ENCODE results near the gene PPTC7. TPM values are rescaled to one million over a fixed set of nuclear protein-coding genes. Genes with fewer than 3 reads are reported as not detected.
"Not testable (repeated sequence)": the region's sequence is repeated elsewhere in the genome, so short reads cannot be mapped to it uniquely, and the experiment has no call there.

The PPTC7 gene
- total RNA-seq, 4 donors from 2014 or later: 14.8 to 30.5 (median 19.2) TPM

DNA sequence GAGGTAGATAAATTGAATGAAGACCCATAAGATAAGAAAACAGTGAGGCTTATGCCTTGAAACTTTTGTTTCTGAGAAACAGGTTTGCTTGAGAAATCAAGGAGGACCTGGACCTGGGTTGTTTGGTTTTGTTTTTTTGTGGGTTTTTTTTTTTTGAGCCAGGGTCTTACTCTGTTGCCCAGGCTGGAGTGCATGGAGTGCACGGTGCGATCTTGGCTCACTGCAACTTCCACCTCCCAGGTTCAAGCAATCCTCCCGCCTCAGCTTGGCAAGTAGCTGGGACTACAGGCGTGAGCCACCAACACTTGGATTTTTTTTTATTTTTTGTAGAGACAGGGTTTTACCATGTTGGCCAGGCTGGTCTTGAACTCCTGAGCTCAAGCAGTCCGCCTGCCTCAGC, 9.0 kb upstream of the PPTC7 start:
- no peaks in the 10 kb centered on the region for H3K9me3 ChIP-seq
- H3K27me3 ChIP-seq: no peaks in the 10 kb centered on the region
- intact Hi-C loops (cut with DNase I): no loop called here
- H3K36me3 ChIP-seq: no peaks in the 10 kb centered on the region
- DNase-seq: no peak
- 86 to 91% methylated on average over 2 to 5 of the region's 5 CpGs for WGBS, 2 donors
- no peak overlapping the region for H3K4me3 ChIP-seq
- H3K27ac ChIP-seq: peak overlapping the region in 1 of 4 donors; percentile 68
- no peak for TF ChIP-seq POLR2A (IDR thresholded peaks at IDR 0.05)
- TF ChIP-seq, protein P1, sequence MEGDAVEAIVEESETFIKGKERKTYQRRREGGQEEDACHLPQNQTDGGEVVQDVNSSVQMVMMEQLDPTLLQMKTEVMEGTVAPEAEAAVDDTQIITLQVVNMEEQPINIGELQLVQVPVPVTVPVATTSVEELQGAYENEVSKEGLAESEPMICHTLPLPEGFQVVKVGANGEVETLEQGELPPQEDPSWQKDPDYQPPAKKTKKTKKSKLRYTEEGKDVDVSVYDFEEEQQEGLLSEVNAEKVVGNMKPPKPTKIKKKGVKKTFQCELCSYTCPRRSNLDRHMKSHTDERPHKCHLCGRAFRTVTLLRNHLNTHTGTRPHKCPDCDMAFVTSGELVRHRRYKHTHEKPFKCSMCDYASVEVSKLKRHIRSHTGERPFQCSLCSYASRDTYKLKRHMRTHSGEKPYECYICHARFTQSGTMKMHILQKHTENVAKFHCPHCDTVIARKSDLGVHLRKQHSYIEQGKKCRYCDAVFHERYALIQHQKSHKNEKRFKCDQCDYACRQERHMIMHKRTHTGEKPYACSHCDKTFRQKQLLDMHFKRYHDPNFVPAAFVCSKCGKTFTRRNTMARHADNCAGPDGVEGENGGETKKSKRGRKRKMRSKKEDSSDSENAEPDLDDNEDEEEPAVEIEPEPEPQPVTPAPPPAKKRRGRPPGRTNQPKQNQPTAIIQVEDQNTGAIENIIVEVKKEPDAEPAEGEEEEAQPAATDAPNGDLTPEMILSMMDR (IDR thresholded peaks at IDR 0.05): no peak
- peaks cover 5 to 22% (median 15%) of the 10 kb centered on the region in 3 donors for H3K4me1 ChIP-seq

DNA sequence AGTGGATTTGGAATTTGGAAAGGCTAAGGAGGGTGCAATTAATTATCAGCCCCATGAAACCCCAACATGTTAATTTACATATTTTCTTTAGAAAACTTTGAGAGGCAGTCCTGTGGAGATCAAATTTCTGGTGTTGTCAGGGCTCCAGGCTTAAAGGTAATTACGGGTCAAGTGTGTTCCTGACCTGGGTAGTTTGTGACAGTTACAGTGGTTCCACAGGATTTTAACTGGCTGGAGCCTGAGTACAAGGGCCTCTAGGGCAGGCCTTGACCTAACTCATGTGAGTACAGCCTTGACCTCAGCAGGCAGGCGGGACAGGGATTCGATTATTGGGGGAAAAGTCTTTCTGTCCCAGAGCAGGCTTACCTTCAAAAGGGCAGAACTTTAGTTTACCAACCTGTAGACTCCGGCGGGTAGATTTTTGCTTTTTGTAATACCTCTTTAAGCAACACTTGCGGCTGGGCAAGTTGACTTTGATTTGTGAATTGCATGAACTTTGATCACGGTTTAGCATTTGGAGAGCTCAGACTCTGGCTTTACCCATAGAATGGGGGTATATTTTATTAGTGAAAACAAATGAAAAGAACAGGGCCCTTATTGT, 8.4 kb upstream of the PPTC7 start:
- no peak for DNase-seq
- no peak for TF ChIP-seq POLR2A (IDR thresholded peaks at IDR 0.05)
- TF ChIP-seq, protein P1 (IDR thresholded peaks at IDR 0.05): no peak
- H3K36me3 ChIP-seq: no peaks in the 10 kb centered on the region
- H3K27me3 ChIP-seq: no peaks in the 10 kb centered on the region
- no peak overlapping the region for H3K4me3 ChIP-seq
- peak overlapping the region; percentile 40 to 81 (median 68) for H3K27ac ChIP-seq
- intact Hi-C loops (cut with DNase I): no loop called here
- no peaks in the 10 kb centered on the region for H3K9me3 ChIP-seq
- 56 to 71% methylated on average over 7 of the region's 7 CpGs for WGBS, 2 donors
- peaks cover 5 to 22% (median 15%) of the 10 kb centered on the region in 3 donors for H3K4me1 ChIP-seq

DNA sequence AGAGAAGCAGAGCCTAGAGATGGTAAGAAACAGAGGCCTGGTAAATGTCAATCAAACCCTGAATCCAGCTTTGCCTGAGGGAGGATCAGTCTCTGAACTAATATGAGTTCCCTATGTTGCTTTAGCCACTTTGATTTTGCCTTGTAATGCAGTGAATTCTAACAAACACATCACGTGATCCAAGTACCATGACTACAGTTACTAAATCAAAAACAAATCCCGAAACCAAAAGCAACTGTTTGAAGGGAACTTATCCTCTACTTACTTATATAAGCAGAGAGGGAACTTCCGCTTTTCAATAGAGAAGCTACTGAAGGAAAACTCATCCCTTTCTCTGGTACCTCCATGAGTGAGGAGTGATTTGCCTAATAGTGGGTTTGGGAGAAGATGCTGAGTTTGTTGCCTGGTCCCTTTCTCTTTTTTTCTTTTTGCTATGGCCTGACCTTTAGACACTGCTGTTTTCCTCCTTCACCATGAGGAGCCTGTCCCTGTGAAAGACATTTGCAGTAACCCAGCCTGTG, 7.7 kb upstream of the PPTC7 start:
- 20 to 21% methylated on average over 3 of the region's 3 CpGs for WGBS, 2 donors
- TF ChIP-seq, protein P1 (IDR thresholded peaks at IDR 0.05): no peak
- no peak for TF ChIP-seq POLR2A (IDR thresholded peaks at IDR 0.05)
- Histone ChIP-seq H3K4me3 (no peak overlapping the region), H3K36me3 (no peaks in the 10 kb centered on the region), H3K27me3 (no peaks in the 10 kb centered on the region), H3K4me1 (peaks cover 5 to 26% (median 18%) of the 10 kb centered on the region in 3 donors), H3K27ac (peak overlapping the region; percentile 40 to 81 (median 68)), H3K9me3 (no peaks in the 10 kb centered on the region)
- no peak for DNase-seq
- intact Hi-C loops (cut with DNase I): no loop called here

DNA sequence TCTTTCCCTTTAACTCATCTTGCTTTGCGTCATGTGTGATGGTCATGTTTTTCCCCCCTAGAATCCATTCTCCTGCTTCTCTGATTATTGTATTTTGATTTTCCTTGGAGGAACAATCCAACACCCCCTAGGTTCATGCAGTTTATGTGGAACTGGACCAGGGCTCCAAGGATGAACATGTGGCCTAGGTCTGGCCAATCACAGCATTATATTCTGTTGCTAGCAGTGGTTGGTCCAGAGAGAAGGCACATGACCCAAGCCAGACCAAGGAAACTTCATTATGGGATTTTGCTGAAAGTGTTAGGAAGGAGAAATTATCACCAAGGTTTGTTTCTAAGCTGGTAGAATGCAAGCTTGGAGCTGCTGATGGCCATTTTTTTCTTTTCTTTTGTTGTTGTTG, 6.9 kb upstream of the PPTC7 start:
- peaks cover 8 to 34% (median 25%) of the 10 kb centered on the region in 3 donors for H3K4me1 ChIP-seq
- TF ChIP-seq POLR2A (IDR thresholded peaks at IDR 0.05): no peak
- TF ChIP-seq, protein P1 (IDR thresholded peaks at IDR 0.05): no peak
- intact Hi-C loops (cut with DNase I): no loop called here
- H3K9me3 ChIP-seq: no peaks in the 10 kb centered on the region
- no peaks in the 10 kb centered on the region for H3K36me3 ChIP-seq
- 93 to 94% methylated on average over 1 of the region's 1 CpG for WGBS, 2 donors
- H3K27me3 ChIP-seq: no peaks in the 10 kb centered on the region
- no peak overlapping the region for H3K4me3 ChIP-seq
- peak overlapping the region; percentile 40 to 81 (median 68) for H3K27ac ChIP-seq
- DNase-seq: no peak

DNA sequence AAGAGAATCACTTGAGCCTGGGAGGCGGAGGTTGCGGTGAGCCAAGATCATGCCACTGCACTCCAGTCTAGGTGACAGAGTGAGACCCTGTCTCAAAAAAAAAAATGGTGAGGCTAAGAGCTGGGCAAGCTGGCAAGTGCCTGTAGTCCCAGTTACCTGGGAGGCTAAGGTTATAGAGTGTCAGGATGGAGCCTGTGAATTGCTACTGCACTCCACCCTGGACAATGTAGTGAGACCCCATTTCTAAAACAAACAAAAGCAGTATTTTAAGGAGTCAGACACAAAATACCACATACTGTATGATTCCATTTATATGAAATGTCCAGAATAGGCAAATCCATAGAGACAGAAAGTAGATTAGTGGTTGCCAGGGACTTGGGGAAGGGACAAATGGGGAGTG, 4.0 kb upstream of the PPTC7 start:
- intact Hi-C loops (cut with DNase I); H3K9me3 ChIP-seq; H3K27me3 ChIP-seq; H3K27ac ChIP-seq; H3K36me3 ChIP-seq; DNase-seq; H3K4me3 ChIP-seq: not testable (repeated sequence)
- H3K4me1 ChIP-seq: peaks cover 21 to 50% (median 41%) of the 10 kb centered on the region in 3 donors
- 94 to 100% methylated on average over 2 of the region's 2 CpGs for WGBS, 2 donors
